ENCODE results near the gene ETFA.

GRCh38 chr15:76341366-76342057, 30.2 kb upstream of the ETFA start:
- no peak for TF ChIP-seq POLR2A (IDR thresholded peaks at IDR 0.05)
- no peak for TF ChIP-seq CTCF (IDR thresholded peaks at IDR 0.05)
